HEK293 (cell line): ENCODE results near the gene GRK3.

Experiments used
- CTCF ChIA-PET: fragments of 350-600 bp; formaldehyde crosslinking; extraction: SDS; loops from one replicate; lab custom pipeline; 2021; ENCODE audit warnings: antibody characterized with exemption; lab: Yijun Ruan, JAX
- POLR2A ChIA-PET: fragments of 300-600 bp; formaldehyde crosslinking; extraction: SDS; loops from one replicate; lab custom pipeline; 2020; ENCODE audit warnings: antibody characterized with exemption, inconsistent platforms; lab: Yijun Ruan, JAX
- H3K27ac ChIP-seq: fragments of 200-500 bp; sonication (Bioruptor generic); 2 replicates; pipeline ENCODE4 v1.5.1; 2014; ENCODE audit warnings: low read depth, low read length, control low read depth, inconsistent platforms; ENCODE audit errors: extremely low read depth
- H3K36me3 ChIP-seq, 2 experiments: fragments of 200-500 bp in 1 of 2; sonication (Bioruptor generic) in 1 of 2; 1 replicate in 1 of 2; 2 replicates in 1 of 2; pipeline ENCODE4 v1.5.1; 2014 to 2017; ENCODE audit warnings: inconsistent platforms in 2 of 2, low read length in 2 of 2; ENCODE audit not compliant: control insufficient read depth in 2 of 2, insufficient read depth in 1 of 2
- H3K4me1 ChIP-seq: fragments of 200-500 bp; sonication (Bioruptor generic); 2 replicates; pipeline ENCODE4 v1.5.1; 2014; ENCODE audit warnings: mild to moderate bottlenecking, low read length, inconsistent platforms; ENCODE audit not compliant: control insufficient read depth, insufficient read depth
- H3K4me3 ChIP-seq: 2 replicates; pipeline ENCODE4 v1.5.1; 2011; ENCODE audit warnings: low read depth, mild to moderate bottlenecking, control low read depth, low read length, moderate library complexity
- H3K9me3 ChIP-seq: fragments of 200-500 bp; sonication (Bioruptor generic); 2 replicates; pipeline ENCODE4 v1.5.1; 2014; ENCODE audit warnings: low read depth, low read length, inconsistent platforms; ENCODE audit not compliant: control insufficient read depth, insufficient read depth
- IKZF3 ChIP-seq: fragments of 450-650 bp; IDR thresholded peaks from 2 replicates; pipeline ENCODE4 v1.5.0; 2018; ENCODE audit warnings: missing biosample characterization, mild to moderate bottlenecking, missing genetic modification characterization, moderate library complexity
- SP3 ChIP-seq: fragments of 450-650 bp; formaldehyde crosslinking; IDR thresholded peaks from 2 replicates; pipeline ENCODE4 v1.5.1; 2016; ENCODE audit warnings: missing biosample characterization, missing genetic modification characterization
- ZBTB17 ChIP-seq: fragments of 450-650 bp; formaldehyde crosslinking; IDR thresholded peaks from 2 replicates; pipeline ENCODE4 v1.5.1; 2016; ENCODE audit warnings: missing biosample characterization, missing genetic modification characterization
- ZFP69B ChIP-seq: fragments of 450-650 bp; formaldehyde crosslinking; IDR thresholded peaks from 2 replicates; pipeline ENCODE4 v1.5.1; 2016; ENCODE audit warnings: missing biosample characterization, missing genetic modification characterization
- ZNF114 ChIP-seq: fragments of 450-650 bp; formaldehyde crosslinking; IDR thresholded peaks from 2 replicates; pipeline ENCODE4 v1.5.0; 2017; ENCODE audit warnings: missing biosample characterization, missing genetic modification characterization
- ZNF292 ChIP-seq: fragments of 450-650 bp; formaldehyde crosslinking; IDR thresholded peaks from 2 replicates; pipeline ENCODE4 v1.5.1; 2016; ENCODE audit warnings: low read depth, missing biosample characterization, missing genetic modification characterization, borderline replicate concordance
- ZNF354C ChIP-seq: fragments of 450-650 bp; formaldehyde crosslinking; IDR thresholded peaks from 2 replicates; pipeline ENCODE4 v1.5.1; 2016; ENCODE audit warnings: missing biosample characterization, missing genetic modification characterization, low read depth, borderline replicate concordance
- ZNF560 ChIP-seq: fragments of 450-650 bp; formaldehyde crosslinking; IDR thresholded peaks from 2 replicates; pipeline ENCODE4 v1.5.1; 2017; ENCODE audit warnings: missing biosample characterization, missing genetic modification characterization, borderline replicate concordance
- ZNF600 ChIP-seq: fragments of 450-650 bp; formaldehyde crosslinking; IDR thresholded peaks from 2 replicates; pipeline ENCODE4 v1.5.1; 2016; ENCODE audit warnings: missing biosample characterization, missing genetic modification characterization
- ZNF610 ChIP-seq: fragments of 450-650 bp; formaldehyde crosslinking; IDR thresholded peaks from 2 replicates; pipeline ENCODE4 v1.5.1; 2016; ENCODE audit warnings: missing biosample characterization, missing genetic modification characterization, borderline replicate concordance
- TF ChIP-seq, protein P1 (sequence below): fragments of 450-650 bp; formaldehyde crosslinking; IDR thresholded peaks from 2 replicates; pipeline ENCODE4 v1.5.1; 2016; ENCODE audit warnings: missing biosample characterization, missing genetic modification characterization
- TF ChIP-seq, protein P2 (sequence below): fragments of 450-650 bp; formaldehyde crosslinking; IDR thresholded peaks from 2 replicates; pipeline ENCODE4 v1.5.1; 2016; ENCODE audit warnings: missing biosample characterization, missing genetic modification characterization
- TF ChIP-seq, protein P3 (sequence below): fragments of 450-650 bp; formaldehyde crosslinking; IDR thresholded peaks from 2 replicates; pipeline ENCODE4 v1.5.1; 2016; ENCODE audit warnings: missing biosample characterization, missing genetic modification characterization

The GRK3 gene

DNA sequence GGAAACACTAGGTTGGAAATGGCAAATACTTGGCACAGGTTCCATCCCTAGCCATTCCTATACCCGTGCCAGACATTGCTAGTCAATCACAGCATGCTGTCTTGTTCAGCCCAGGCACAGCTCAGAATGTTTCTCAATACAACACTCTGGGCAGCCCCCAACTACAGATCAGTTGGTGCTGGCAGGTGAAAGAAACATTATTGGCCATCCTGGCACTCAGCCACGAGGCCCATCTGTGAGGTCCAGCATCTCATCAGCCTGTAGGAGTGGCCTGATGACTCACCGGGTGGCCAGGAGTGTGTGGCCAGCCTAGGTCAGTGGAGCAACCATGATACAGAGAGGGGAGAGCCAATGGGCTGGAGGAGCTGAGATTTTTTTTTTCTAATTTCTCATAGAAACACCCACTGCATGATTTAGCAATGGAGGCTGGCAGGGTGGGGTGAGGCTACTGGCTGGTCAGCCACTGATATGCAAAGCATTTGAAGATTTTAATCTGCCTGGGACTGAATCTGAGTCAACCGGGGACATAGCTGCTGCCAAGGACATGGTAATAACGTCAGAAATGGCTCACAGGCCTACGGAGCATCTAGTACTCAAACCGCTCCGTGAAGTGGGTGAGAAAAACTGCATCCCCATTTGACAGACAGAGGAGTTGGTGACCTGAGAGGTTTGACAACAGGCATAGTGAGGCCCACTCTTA is 182.9 kb downstream of the GRK3 start:
- ChIA-PET CTCF (interaction anchor here (0.6 kb wide), 2 partner anchors 52 to 515 kb away, joined by 3 read pairs; no protein-coding TSS in a partner anchor), POLR2A (no interaction called here)
- Histone ChIP-seq H3K4me1 (no peaks in the 10 kb centered on the region), H3K4me3 (no peak overlapping the region), H3K27ac (no peak overlapping the region), H3K36me3 (no peaks in the 10 kb centered on the region), H3K9me3 (no peaks in the 10 kb centered on the region)
- TF ChIP-seq ZBTB17 (tag by site-specific recombination) (peak; percentile 95), ZNF560 (tag by site-specific recombination) (no peak)

DNA sequence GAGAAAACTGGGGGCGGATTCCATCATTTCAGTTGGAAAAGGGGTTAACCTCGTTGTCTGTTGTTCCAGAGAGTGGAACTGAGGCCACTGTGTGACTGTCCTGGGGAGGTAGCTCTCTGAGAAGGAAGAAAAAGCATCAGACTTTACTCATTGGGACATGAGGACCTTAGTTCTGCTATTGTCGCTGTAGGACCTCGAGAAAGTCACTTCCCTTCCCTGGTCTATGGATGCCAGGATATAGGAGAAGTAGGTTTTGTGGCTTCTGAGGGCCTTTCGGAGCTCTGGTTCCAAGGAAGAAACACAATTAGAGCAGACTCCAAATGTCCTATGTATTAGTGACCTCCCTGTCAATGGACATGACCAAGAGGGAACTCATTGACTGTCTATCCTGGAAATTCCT is 183.7 kb downstream of the GRK3 start:
- Histone ChIP-seq H3K4me1 (no peaks in the 10 kb centered on the region), H3K4me3 (no peak overlapping the region), H3K36me3 (no peaks in the 10 kb centered on the region), H3K27ac (no peak overlapping the region), H3K9me3 (no peaks in the 10 kb centered on the region)
- POLR2A ChIA-PET = no interaction called here
- CTCF ChIA-PET = interaction anchor here (0.6 kb wide), 1 partner anchor 53 kb away, joined by 3 read pairs; no protein-coding TSS in a partner anchor
- TF ChIP-seq ZNF292 (tag by site-specific recombination) (no peak), ZNF610 (tag by site-specific recombination) (no peak), IKZF3 (no peak), SP3 (tag by site-specific recombination) (no peak), ZFP69B (tag by site-specific recombination) (no peak), ZNF114 (tag by site-specific recombination) (no peak), ZNF354C (tag by site-specific recombination) (no peak), ZNF600 (tag by site-specific recombination) (no peak)
- TF ChIP-seq, protein P1, sequence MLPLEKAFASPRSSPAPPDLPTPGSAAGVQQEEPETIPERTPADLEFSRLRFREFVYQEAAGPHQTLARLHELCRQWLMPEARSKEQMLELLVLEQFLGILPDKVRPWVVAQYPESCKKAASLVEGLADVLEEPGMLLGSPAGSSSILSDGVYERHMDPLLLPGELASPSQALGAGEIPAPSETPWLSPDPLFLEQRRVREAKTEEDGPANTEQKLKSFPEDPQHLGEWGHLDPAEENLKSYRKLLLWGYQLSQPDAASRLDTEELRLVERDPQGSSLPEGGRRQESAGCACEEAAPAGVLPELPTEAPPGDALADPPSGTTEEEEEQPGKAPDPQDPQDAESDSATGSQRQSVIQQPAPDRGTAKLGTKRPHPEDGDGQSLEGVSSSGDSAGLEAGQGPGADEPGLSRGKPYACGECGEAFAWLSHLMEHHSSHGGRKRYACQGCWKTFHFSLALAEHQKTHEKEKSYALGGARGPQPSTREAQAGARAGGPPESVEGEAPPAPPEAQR (tag by site-specific recombination) = no peak
- TF ChIP-seq, protein P2, sequence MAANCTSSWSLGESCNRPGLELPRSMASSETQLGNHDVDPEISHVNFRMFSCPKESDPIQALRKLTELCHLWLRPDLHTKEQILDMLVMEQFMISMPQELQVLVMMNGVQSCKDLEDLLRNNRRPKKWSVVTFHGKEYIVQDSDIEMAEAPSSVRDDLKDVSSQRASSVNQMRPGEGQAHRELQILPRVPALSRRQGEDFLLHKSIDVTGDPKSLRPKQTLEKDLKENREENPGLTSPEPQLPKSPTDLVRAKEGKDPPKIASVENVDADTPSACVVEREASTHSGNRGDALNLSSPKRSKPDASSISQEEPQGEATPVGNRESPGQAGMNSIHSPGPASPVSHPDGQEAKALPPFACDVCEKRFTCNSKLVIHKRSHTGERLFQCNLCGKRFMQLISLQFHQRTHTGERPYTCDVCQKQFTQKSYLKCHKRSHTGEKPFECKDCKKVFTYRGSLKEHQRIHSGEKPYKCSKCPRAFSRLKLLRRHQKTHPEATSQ (tag by site-specific recombination) = no peak

DNA sequence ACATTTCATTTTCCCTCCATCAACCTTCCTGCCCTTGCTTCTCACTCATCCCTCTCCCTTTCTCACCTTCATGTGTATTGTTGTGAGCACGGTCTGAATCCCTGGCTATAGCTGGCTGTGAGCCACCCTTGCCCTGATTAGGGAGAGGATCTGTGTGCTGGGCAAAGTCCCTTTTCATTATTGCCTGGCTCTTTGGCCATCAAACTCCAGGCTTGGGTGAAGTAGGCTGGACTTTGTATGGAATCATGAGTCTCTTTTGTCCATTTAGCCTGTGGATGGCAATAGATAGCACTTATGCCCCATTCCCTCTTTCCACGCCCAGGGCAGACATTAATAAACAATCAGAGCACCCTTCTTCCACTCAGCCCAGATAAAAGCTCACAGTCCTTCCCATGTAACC is 184.2 kb downstream of the GRK3 start:
- no peaks in the 10 kb centered on the region for H3K4me1 ChIP-seq
- CTCF ChIA-PET = no interaction called here
- no peaks in the 10 kb centered on the region for H3K9me3 ChIP-seq
- POLR2A ChIA-PET = no interaction called here
- H3K27ac ChIP-seq = no peak overlapping the region
- no peaks in the 10 kb centered on the region for H3K36me3 ChIP-seq
- TF ChIP-seq, protein P3, sequence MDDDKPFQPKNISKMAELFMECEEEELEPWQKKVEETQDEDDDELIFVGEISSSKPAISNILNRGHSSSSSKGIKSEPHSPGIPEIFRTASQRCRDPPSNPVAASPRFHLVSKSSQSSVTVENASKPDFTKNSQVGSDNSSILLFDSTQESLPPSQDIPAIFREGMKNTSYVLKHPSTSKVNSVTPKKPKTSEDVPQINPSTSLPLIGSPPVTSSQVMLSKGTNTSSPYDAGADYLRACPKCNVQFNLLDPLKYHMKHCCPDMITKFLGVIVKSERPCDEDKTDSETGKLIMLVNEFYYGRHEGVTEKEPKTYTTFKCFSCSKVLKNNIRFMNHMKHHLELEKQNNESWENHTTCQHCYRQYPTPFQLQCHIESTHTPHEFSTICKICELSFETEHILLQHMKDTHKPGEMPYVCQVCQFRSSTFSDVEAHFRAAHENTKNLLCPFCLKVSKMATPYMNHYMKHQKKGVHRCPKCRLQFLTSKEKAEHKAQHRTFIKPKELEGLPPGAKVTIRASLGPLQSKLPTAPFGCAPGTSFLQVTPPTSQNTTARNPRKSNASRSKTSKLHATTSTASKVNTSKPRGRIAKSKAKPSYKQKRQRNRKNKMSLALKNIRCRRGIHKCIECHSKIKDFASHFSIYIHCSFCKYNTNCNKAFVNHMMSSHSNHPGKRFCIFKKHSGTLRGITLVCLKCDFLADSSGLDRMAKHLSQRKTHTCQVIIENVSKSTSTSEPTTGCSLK = no peak
- H3K4me3 ChIP-seq = no peak overlapping the region
